GM12875 (cell line): ENCODE data around the gene ITSN1.
"Not testable (repeated sequence)": the region's sequence is repeated elsewhere in the genome, so short reads cannot be mapped to it uniquely, and the experiment has no call there.

Experiments used
- H3K4me3 ChIP-seq: one replicate; pipeline ENCODE4 v1.5.1; 2011; ENCODE audit warnings: low read depth, low read length, control low read depth
- CTCF ChIP-seq: IDR thresholded peaks from 2 replicates; pipeline ENCODE4 v1.5.1; 2011; ENCODE audit warnings: low read depth, mild to moderate bottlenecking, control low read depth, inconsistent platforms, low read length, moderate library complexity, borderline replicate concordance; ENCODE audit not compliant: insufficient read depth

ITSN1 gene

GRCh38 chr21:33780631-33781030, 138.3 kb downstream of the ITSN1 start:
- no peak overlapping the region for H3K4me3 ChIP-seq
- no peak for TF ChIP-seq CTCF

GRCh38 chr21:33781121-33781520, 138.8 kb downstream of the ITSN1 start:
- H3K4me3 ChIP-seq: no peak overlapping the region
- TF ChIP-seq CTCF: no peak

- no peak for TF ChIP-seq CTCF
- no peak overlapping the region for H3K4me3 ChIP-seq
Observed at GRCh38 chr21:33783187-33783979, 141.1 kb downstream of the ITSN1 start.

- no peak overlapping the region for H3K4me3 ChIP-seq
- no peak for TF ChIP-seq CTCF
Observed at GRCh38 chr21:33787431-33787830, 145.1 kb downstream of the ITSN1 start.

- H3K4me3 ChIP-seq: not testable (repeated sequence)
Observed at GRCh38 chr21:33788438-33788837, 146.1 kb downstream of the ITSN1 start.

- no peak overlapping the region for H3K4me3 ChIP-seq
- TF ChIP-seq CTCF: no peak
Observed at GRCh38 chr21:33789697-33790096, 147.4 kb downstream of the ITSN1 start.

GRCh38 chr21:33791073-33791472, 148.8 kb downstream of the ITSN1 start:
- TF ChIP-seq CTCF: no peak
- no peak overlapping the region for H3K4me3 ChIP-seq

GRCh38 chr21:33794596-33794995, 152.3 kb downstream of the ITSN1 start:
- H3K4me3 ChIP-seq: no peak overlapping the region
- no peak for TF ChIP-seq CTCF
